Left forelimb (tissue), 1 donor: ENCODE results near the gene TAS1R3.

Source experiments
- DNase-seq: peaks from one replicate; pipeline ENCODE4 v3.0.0-alpha.2; 2018; ENCODE audit warnings: low spot score

The TAS1R3 gene

GRCh38 chr1:1371746-1372711, 40.9 kb downstream of the TAS1R3 start:
- DNase-seq: peak; percentile 85

- no peak for DNase-seq
These were observed 42.2 kb downstream of the TAS1R3 start for GRCh38 chr1:1373051-1373814.

- no peak for DNase-seq
These were observed 42.9 kb downstream of the TAS1R3 start for GRCh38 chr1:1373815-1374588.

GRCh38 chr1:1374589-1374928, 43.5 kb downstream of the TAS1R3 start:
- no peak for DNase-seq

- peak; percentile 99 for DNase-seq
These were observed 44.0 kb downstream of the TAS1R3 start, which contains the start of gene AURKAIP1 for GRCh38 chr1:1374929-1375662. Gene AURKAIP1, minus strand, starts transcription at chr1:1375207. Its CDS starts 451 bp downstream, at chr1:1374756.

- DNase-seq: no peak
These were observed 45.6 kb downstream of the TAS1R3 start for GRCh38 chr1:1376551-1377226.

GRCh38 chr1:1377540-1378205, 46.6 kb downstream of the TAS1R3 start:
- no peak for DNase-seq

GRCh38 chr1:1380860-1381259, 49.8 kb downstream of the TAS1R3 start:
- DNase-seq: no peak

- no peak for DNase-seq
These were observed 50.2 kb downstream of the TAS1R3 start for GRCh38 chr1:1381294-1381693.
